ENCODE measurements around the gene SPHK1.

The SPHK1 gene

GRCh38 chr17:76386966-76387765, 2.8 kb downstream of the SPHK1 start:
- Histone ChIP-seq H3K9me3 (ENCODE audit: insufficient read depth, low read depth, low read length) (no peaks in the 10 kb centered on the region), H3K36me3 (ENCODE audit: insufficient read depth, low read length) (peaks cover 14% of the 10 kb centered on the region; the same call in 1 of the 2 replicates), H3K27me3 (ENCODE audit: insufficient read depth, low read length, poor library complexity, severe bottlenecking) (no peaks in the 10 kb centered on the region), H2AFZ (ENCODE audit: low read length) (no peak overlapping the region), H4K20me1 (ENCODE audit: insufficient read depth, low read length, poor library complexity, severe bottlenecking) (no peaks in the 10 kb centered on the region), H3F3A (ENCODE audit: low read depth) (peaks cover 4% of the 10 kb centered on the region; the same call in 1 of the 2 replicates), H3K4me3 (ENCODE audit: low read length, poor library complexity, severe bottlenecking) (no peak overlapping the region), H3K79me2 (ENCODE audit: insufficient read depth, low read length) (no peaks in the 10 kb centered on the region), H3K4me1 (ENCODE audit: insufficient read depth, low read length, poor library complexity, severe bottlenecking) (peaks cover 18% of the 10 kb centered on the region), H3K9ac (ENCODE audit: low read depth, low read length, poor library complexity, severe bottlenecking) (no peak overlapping the region), H3K4me2 (ENCODE audit: low read depth, low read length, poor library complexity, severe bottlenecking) (no peak overlapping the region), H3K9me2 (replicated peaks; ENCODE audit: low read depth, low read length) (no peaks in the 10 kb centered on the region)
- TF ChIP-seq EZH2phosphoT487 (IDR thresholded peaks at IDR 0.05; ENCODE audit: borderline replicate concordance) (no peak), CTCF (conservative IDR thresholded peaks at IDR 0.05; ENCODE audit: low read length) (no peak)

- H3K9me3 ChIP-seq (ENCODE audit: insufficient read depth, low read depth, low read length), result no peaks in the 10 kb centered on the region
- H3K4me1 ChIP-seq (ENCODE audit: insufficient read depth, low read length, poor library complexity, severe bottlenecking), result peaks cover 6% of the 10 kb centered on the region
- H3F3A ChIP-seq (ENCODE audit: low read depth), result peaks cover 4% of the 10 kb centered on the region; the same call in 1 of the 2 replicates
- TF ChIP-seq EZH2phosphoT487 (IDR thresholded peaks at IDR 0.05; ENCODE audit: borderline replicate concordance) (no peak), CTCF (conservative IDR thresholded peaks at IDR 0.05; ENCODE audit: low read length) (no peak)
- no peak overlapping the region for H3K4me3 ChIP-seq (ENCODE audit: low read length, poor library complexity, severe bottlenecking)
- no peak overlapping the region for H3K9ac ChIP-seq (ENCODE audit: low read depth, low read length, poor library complexity, severe bottlenecking)
- H3K27me3 ChIP-seq (ENCODE audit: insufficient read depth, low read length, poor library complexity, severe bottlenecking), result no peaks in the 10 kb centered on the region
- no peaks in the 10 kb centered on the region for H3K9me2 ChIP-seq (replicated peaks; ENCODE audit: low read depth, low read length)
- no peaks in the 10 kb centered on the region for H4K20me1 ChIP-seq (ENCODE audit: insufficient read depth, low read length, poor library complexity, severe bottlenecking)
- no peak overlapping the region for H3K4me2 ChIP-seq (ENCODE audit: low read depth, low read length, poor library complexity, severe bottlenecking)
- H2AFZ ChIP-seq (ENCODE audit: low read length), result no peak overlapping the region
- H3K79me2 ChIP-seq (ENCODE audit: insufficient read depth, low read length), result no peaks in the 10 kb centered on the region
- H3K36me3 ChIP-seq (ENCODE audit: insufficient read depth, low read length), result peaks cover 23% of the 10 kb centered on the region; the same call in 1 of the 2 replicates
Measured at GRCh38 chr17:76388966-76389888, 4.8 kb downstream of the SPHK1 start.

GRCh38 chr17:76390003-76390421, 5.6 kb downstream of the SPHK1 start:
- H3K4me2 ChIP-seq (ENCODE audit: low read depth, low read length, poor library complexity, severe bottlenecking), result no peak overlapping the region
- no peak overlapping the region for H3K9ac ChIP-seq (ENCODE audit: low read depth, low read length, poor library complexity, severe bottlenecking)
- no peaks in the 10 kb centered on the region for H3K27me3 ChIP-seq (ENCODE audit: insufficient read depth, low read length, poor library complexity, severe bottlenecking)
- H3F3A ChIP-seq (ENCODE audit: low read depth), result peaks cover 4% of the 10 kb centered on the region; the same call in 1 of the 2 replicates
- H3K9me3 ChIP-seq (ENCODE audit: insufficient read depth, low read depth, low read length), result no peaks in the 10 kb centered on the region
- no peak for TF ChIP-seq CTCF (conservative IDR thresholded peaks at IDR 0.05; ENCODE audit: low read length)
- no peak for TF ChIP-seq EZH2phosphoT487 (IDR thresholded peaks at IDR 0.05; ENCODE audit: borderline replicate concordance)
- H3K9me2 ChIP-seq (replicated peaks; ENCODE audit: low read depth, low read length), result no peaks in the 10 kb centered on the region
- H3K79me2 ChIP-seq (ENCODE audit: insufficient read depth, low read length), result no peaks in the 10 kb centered on the region
- H3K4me3 ChIP-seq (ENCODE audit: low read length, poor library complexity, severe bottlenecking), result no peak overlapping the region
- no peak overlapping the region for H2AFZ ChIP-seq (ENCODE audit: low read length)
- no peaks in the 10 kb centered on the region for H4K20me1 ChIP-seq (ENCODE audit: insufficient read depth, low read length, poor library complexity, severe bottlenecking)
- H3K36me3 ChIP-seq (ENCODE audit: insufficient read depth, low read length), result peaks cover 27% of the 10 kb centered on the region; the same call in 1 of the 2 replicates
- peaks cover 4% of the 10 kb centered on the region for H3K4me1 ChIP-seq (ENCODE audit: insufficient read depth, low read length, poor library complexity, severe bottlenecking)
